DND-41 (cell line): ENCODE data around the gene MYOM1.

Experiments used
- ATAC-seq: fragments of 200-7000 bp; cut with Tn5 transposase; 3 replicates; pipeline ENCODE4 v1.9.1; 2021; ENCODE audit warnings: low read depth; ENCODE audit not compliant: insufficient read depth
- DNase-seq: peaks from one replicate; pipeline ENCODE4 v3.0.0-alpha.2; 2020
- H2AFZ ChIP-seq: 2 replicates; pipeline ENCODE4 v1.6.0; 2012; ENCODE audit warnings: low read depth, low read length
- H3K27ac ChIP-seq: 2 replicates; pipeline ENCODE4 v1.5.1; 2012; ENCODE audit warnings: low read length, inconsistent platforms
- H3K27me3 ChIP-seq: fragments of 200-600 bp; sonication (generic); 2 replicates; pipeline ENCODE4 v1.6.0; 2012; ENCODE audit warnings: low read length, mild to moderate bottlenecking, inconsistent platforms; ENCODE audit not compliant: insufficient read depth, poor library complexity
- H3K36me3 ChIP-seq: 2 replicates; pipeline ENCODE4 v1.5.1; 2012; ENCODE audit warnings: low read length, inconsistent platforms; ENCODE audit not compliant: insufficient read depth
- H3K4me1 ChIP-seq: 2 replicates; pipeline ENCODE4 v1.5.1; 2012; ENCODE audit warnings: mild to moderate bottlenecking, low read length; ENCODE audit not compliant: insufficient read depth
- H3K4me2 ChIP-seq: 2 replicates; pipeline ENCODE4 v1.6.0; 2012; ENCODE audit warnings: mild to moderate bottlenecking, moderate library complexity, low read length, inconsistent platforms; ENCODE audit not compliant: insufficient read depth
- H3K4me3 ChIP-seq, 2 experiments: fragments of 200-600 bp in 1 of 2; shearing (Covaris generic) in 1 of 2; 2 replicates each; pipeline ENCODE4 v1.5.1; 2012 to 2016; ENCODE audit warnings: inconsistent platforms in 2 of 2, low read length in 2 of 2, mild to moderate bottlenecking in 2 of 2, low read depth in 1 of 2, moderate library complexity in 1 of 2
- H3K79me2 ChIP-seq: 2 replicates; pipeline ENCODE4 v1.6.0; 2012; ENCODE audit warnings: low read length, inconsistent platforms; ENCODE audit not compliant: insufficient read depth
- H3K9ac ChIP-seq: 2 replicates; pipeline ENCODE4 v1.6.0; 2012; ENCODE audit warnings: low read depth, mild to moderate bottlenecking, inconsistent platforms, low read length, moderate library complexity
- H3K9me3 ChIP-seq: 2 replicates; pipeline ENCODE4 v1.5.1; 2012; ENCODE audit warnings: low read length, moderate library complexity, mild to moderate bottlenecking, inconsistent platforms; ENCODE audit not compliant: insufficient read depth, severe bottlenecking
- H4K20me1 ChIP-seq: 2 replicates; pipeline ENCODE4 v1.6.0; 2012; ENCODE audit warnings: low read length; ENCODE audit not compliant: insufficient read depth
- EZH2 ChIP-seq: IDR thresholded peaks from 3 replicates; pipeline ENCODE4 v1.6.1; 2012; ENCODE audit warnings: borderline replicate concordance, low read depth, mild to moderate bottlenecking, moderate library complexity, low read length, inconsistent platforms; ENCODE audit not compliant: severe bottlenecking
- TF ChIP-seq, protein P1 (sequence below): IDR thresholded peaks from 2 replicates; pipeline ENCODE4 v1.5.1; 2012; ENCODE audit warnings: borderline replicate concordance, low read length, moderate library complexity, mild to moderate bottlenecking; ENCODE audit not compliant: poor library complexity, severe bottlenecking; ENCODE audit errors: extremely low read depth

MYOM1 gene

DNA sequence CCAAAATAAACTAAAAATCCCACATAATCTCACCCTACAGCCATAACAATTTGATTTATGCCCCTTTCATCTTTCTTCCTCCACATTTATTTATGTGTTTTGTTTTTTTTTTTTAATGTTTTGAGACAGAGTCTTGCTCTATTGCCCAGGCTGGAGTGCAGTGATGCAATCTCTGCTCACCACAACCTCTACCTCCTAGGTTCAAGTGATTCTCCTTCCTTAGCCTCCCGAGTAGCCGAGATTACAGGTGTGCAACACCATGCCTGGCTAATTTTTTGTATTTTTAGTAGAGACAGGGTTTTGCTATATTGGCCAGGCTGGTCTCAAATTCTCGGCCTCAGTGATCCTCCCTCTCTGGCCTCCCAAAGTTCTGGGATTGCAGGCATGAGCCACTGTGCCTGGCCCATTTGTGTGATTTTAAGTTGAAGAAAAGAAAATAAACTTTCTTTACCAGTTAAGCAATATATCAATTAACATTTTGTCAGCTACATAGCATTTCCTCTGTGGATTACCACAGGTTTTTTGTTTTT lies 170.9 kb downstream of the MYOM1 start:
- Histone ChIP-seq H3K4me1 (no peaks in the 10 kb centered on the region), H3K27ac (no peak overlapping the region)

DNA sequence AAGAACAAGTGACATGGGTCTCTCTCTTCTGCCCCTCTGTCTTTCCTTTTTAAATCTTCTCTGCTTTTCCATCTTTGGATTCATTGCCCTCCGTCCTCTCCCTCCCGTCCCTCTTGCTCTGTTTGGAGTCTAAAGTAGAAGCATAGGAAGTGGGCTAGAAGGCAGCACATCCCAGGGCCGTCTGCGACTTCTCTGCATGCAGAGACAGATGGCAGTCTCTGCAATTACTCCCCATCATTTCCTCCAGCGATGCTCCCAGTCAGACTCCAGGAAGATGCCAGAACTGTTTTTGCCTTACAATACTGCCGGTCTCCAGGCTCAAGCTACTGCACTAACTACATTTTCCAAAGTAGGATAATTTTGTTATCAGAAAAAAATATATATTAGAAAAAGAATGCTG lies 171.6 kb downstream of the MYOM1 start:
- no peaks in the 10 kb centered on the region for H3K4me1 ChIP-seq
- no peak overlapping the region for H2AFZ ChIP-seq
- ATAC-seq (no peak; the same call in 2 of the 3 replicates), DNase-seq (no peak)
- no peaks in the 10 kb centered on the region for H3K27me3 ChIP-seq
- H3K9ac ChIP-seq = no peak overlapping the region
- H3K4me3 ChIP-seq = no peak overlapping the region
- H4K20me1 ChIP-seq = no peaks in the 10 kb centered on the region
- TF ChIP-seq, protein P1, sequence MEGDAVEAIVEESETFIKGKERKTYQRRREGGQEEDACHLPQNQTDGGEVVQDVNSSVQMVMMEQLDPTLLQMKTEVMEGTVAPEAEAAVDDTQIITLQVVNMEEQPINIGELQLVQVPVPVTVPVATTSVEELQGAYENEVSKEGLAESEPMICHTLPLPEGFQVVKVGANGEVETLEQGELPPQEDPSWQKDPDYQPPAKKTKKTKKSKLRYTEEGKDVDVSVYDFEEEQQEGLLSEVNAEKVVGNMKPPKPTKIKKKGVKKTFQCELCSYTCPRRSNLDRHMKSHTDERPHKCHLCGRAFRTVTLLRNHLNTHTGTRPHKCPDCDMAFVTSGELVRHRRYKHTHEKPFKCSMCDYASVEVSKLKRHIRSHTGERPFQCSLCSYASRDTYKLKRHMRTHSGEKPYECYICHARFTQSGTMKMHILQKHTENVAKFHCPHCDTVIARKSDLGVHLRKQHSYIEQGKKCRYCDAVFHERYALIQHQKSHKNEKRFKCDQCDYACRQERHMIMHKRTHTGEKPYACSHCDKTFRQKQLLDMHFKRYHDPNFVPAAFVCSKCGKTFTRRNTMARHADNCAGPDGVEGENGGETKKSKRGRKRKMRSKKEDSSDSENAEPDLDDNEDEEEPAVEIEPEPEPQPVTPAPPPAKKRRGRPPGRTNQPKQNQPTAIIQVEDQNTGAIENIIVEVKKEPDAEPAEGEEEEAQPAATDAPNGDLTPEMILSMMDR = no peak
- TF ChIP-seq EZH2 = no peak
- peaks cover under 1% of the 10 kb centered on the region for H3K9me3 ChIP-seq
- no peak overlapping the region for H3K4me2 ChIP-seq
- H3K27ac ChIP-seq = no peak overlapping the region
- no peaks in the 10 kb centered on the region for H3K36me3 ChIP-seq
- no peaks in the 10 kb centered on the region for H3K79me2 ChIP-seq

More for the DNA sequence above, 170.9 kb downstream of the MYOM1 start:
- Histone ChIP-seq H3K79me2 (no peaks in the 10 kb centered on the region), H3K36me3 (no peaks in the 10 kb centered on the region), H2AFZ (no peak overlapping the region), H3K4me3 (no peak overlapping the region), H3K9me3 (peaks cover 2% of the 10 kb centered on the region), H4K20me1 (no peaks in the 10 kb centered on the region), H3K27me3 (no peaks in the 10 kb centered on the region), H3K9ac (no peak overlapping the region), H3K4me2 (no peak overlapping the region)
- no peak for TF ChIP-seq EZH2
- TF ChIP-seq, protein P1 = no peak
- DNase-seq (no peak), ATAC-seq (no peak)

DNA sequence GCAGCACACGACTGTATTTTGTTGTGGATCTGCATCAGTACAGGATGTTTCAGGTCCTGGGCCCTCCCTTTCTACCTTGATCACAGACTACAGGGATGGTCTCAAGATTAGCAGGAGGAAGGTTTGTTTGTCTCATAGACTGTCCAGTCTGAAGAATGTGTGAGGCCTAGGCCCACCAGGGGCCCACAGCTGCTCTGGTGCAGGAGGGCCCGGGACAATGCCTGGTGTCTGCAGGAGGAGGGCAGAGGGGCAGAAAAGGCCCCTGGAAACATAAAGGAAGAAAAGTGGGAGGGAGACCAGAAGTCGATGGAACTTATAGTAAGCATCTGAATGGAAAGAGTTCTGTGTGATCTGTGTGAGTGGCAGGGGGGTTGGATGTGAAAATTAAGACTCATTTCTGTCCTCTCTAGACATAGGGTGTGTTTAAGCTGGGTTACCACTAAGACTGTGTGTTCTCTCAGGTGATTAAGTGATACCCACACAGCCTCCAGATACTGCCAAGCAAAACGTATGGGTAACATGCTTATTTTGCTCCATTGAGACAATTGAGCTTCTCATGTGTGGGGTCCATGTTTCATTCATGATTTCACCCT lies 173.5 kb downstream of the MYOM1 start:
- Histone ChIP-seq H3K4me3 (no peak overlapping the region), H3K27ac (no peak overlapping the region)

More for the DNA sequence above, 173.5 kb downstream of the MYOM1 start:
- ATAC-seq (no peak), DNase-seq (no peak)
- no peaks in the 10 kb centered on the region for H3K79me2 ChIP-seq
- H4K20me1 ChIP-seq = no peaks in the 10 kb centered on the region
- H3K4me1 ChIP-seq = no peaks in the 10 kb centered on the region
- TF ChIP-seq, protein P1 = no peak
- TF ChIP-seq EZH2 = no peak
- no peak overlapping the region for H2AFZ ChIP-seq
- no peak overlapping the region for H3K4me2 ChIP-seq
- no peaks in the 10 kb centered on the region for H3K27me3 ChIP-seq
- H3K9ac ChIP-seq = no peak overlapping the region
- no peaks in the 10 kb centered on the region for H3K9me3 ChIP-seq
- no peaks in the 10 kb centered on the region for H3K36me3 ChIP-seq
